Endothelial cell of umbilical vein (primary cell): ENCODE measurements around the gene AK5. TPM values are rescaled to one million over a fixed set of nuclear protein-coding genes. Genes with fewer than 3 reads are reported as not detected.

Source experiments
- BruUV-seq: library from RNA; stranded (reverse); fragments of 400-500 nt; replicated peaks from 2 replicates; lab custom pipeline; 2021; lab: Mats Ljungman, UMichigan
- CTCF ChIA-PET: fragments of 300-600, 350-600 bp; sonication (Branson Sonifier 250); formaldehyde crosslinking; loops from one replicate; lab custom pipeline; 2021; ENCODE audit warnings: antibody characterized with exemption, inconsistent platforms; lab: Charles Lee
- POLR2A ChIA-PET: fragments of 300-600, 350-600 bp; sonication (Branson Sonifier 250); formaldehyde crosslinking; loops from one replicate; lab custom pipeline; 2021; ENCODE audit warnings: antibody characterized with exemption, inconsistent platforms; lab: Charles Lee
- DNase-seq: peaks from one replicate; pipeline ENCODE4 v3.0.0-alpha.2; 2011; ENCODE audit warnings: low read depth, low spot score
- FAIRE-seq: peaks from 2 replicates; lab custom pipeline; 2011; peaks lifted over from hg19 to GRCh38; lab: Jason Lieb, UNC
- H2AFZ ChIP-seq: 2 replicates; pipeline ENCODE4 v1.6.0; 2012; ENCODE audit warnings: low read depth, low read length, control low read depth, inconsistent platforms
- H3K27ac ChIP-seq: 2 replicates; pipeline ENCODE4 v1.5.1; 2011; ENCODE audit warnings: low read depth, mild to moderate bottlenecking, control low read depth, low read length, moderate library complexity; ENCODE audit not compliant: insufficient read depth
- H3K27me3 ChIP-seq, 2 experiments: 2 replicates each; pipeline versions ENCODE4 v1.6.0 to v1.6.1; 2011; ENCODE audit warnings: low read length in 2 of 2, mixed read lengths in 1 of 2; ENCODE audit not compliant: control insufficient read depth in 2 of 2, insufficient read depth in 2 of 2
- H3K36me3 ChIP-seq, 2 experiments: 2 replicates in 1 of 2; 3 replicates in 1 of 2; pipeline ENCODE4 v1.5.1; 2011; ENCODE audit warnings: low read length in 2 of 2, mild to moderate bottlenecking in 1 of 2, moderate library complexity in 1 of 2; ENCODE audit not compliant: control insufficient read depth in 2 of 2, insufficient read depth in 2 of 2; ENCODE audit errors: extremely low read depth in 1 of 2
- H3K4me1 ChIP-seq: 3 replicates; pipeline ENCODE4 v1.5.1; 2011; ENCODE audit warnings: mild to moderate bottlenecking, low read length; ENCODE audit not compliant: control insufficient read depth, insufficient read depth; ENCODE audit errors: extremely low read depth
- H3K4me2 ChIP-seq: 2 replicates; pipeline ENCODE4 v1.6.1; 2011; ENCODE audit warnings: low read length, control low read depth, mixed read lengths; ENCODE audit not compliant: insufficient read depth
- H3K4me3 ChIP-seq, 3 experiments: fragments of 200-600 bp in 1 of 3; sonication (generic), shearing (Covaris generic) in 1 of 3; replicated peaks in 1 of 3; 2 replicates each; pipeline ENCODE4 v1.5.1; 2011 to 2016; ENCODE audit warnings: control low read depth in 3 of 3, low read length in 3 of 3, mild to moderate bottlenecking in 2 of 3, inconsistent platforms in 1 of 3, low read depth in 1 of 3, moderate library complexity in 1 of 3; ENCODE audit not compliant: insufficient read depth in 1 of 3
- H3K79me2 ChIP-seq: 2 replicates; pipeline ENCODE4 v1.6.0; 2012; ENCODE audit warnings: low read length, inconsistent platforms; ENCODE audit not compliant: control insufficient read depth, insufficient read depth
- H3K9ac ChIP-seq: replicated peaks from 2 replicates; pipeline ENCODE3; 2011; ENCODE audit warnings: low read length, control low read depth; ENCODE audit not compliant: insufficient read depth; ENCODE audit errors: extremely low read depth
- H3K9me1 ChIP-seq: replicated peaks from 3 replicates; pipeline ENCODE4 v1.6.0; 2011; ENCODE audit warnings: mild to moderate bottlenecking, low read length; ENCODE audit not compliant: control insufficient read depth, insufficient read depth; ENCODE audit errors: extremely low read depth
- H3K9me3 ChIP-seq: replicated peaks from 2 replicates; pipeline ENCODE4 v1.5.1; 2012; ENCODE audit warnings: low read length, inconsistent platforms; ENCODE audit not compliant: control insufficient read depth, insufficient read depth
- H4K20me1 ChIP-seq: replicated peaks from 2 replicates; pipeline ENCODE3; 2011; ENCODE audit warnings: mild to moderate bottlenecking, low read length; ENCODE audit not compliant: control insufficient read depth, insufficient read depth; ENCODE audit errors: extremely low read depth
- CTCF ChIP-seq, 2 donors: IDR thresholded peaks; 1 replicate in 1 of 2; 2 replicates in 1 of 2; pipeline ENCODE4 v1.5.1; 2011; ENCODE audit warnings: low read length in 2 of 2, mild to moderate bottlenecking in 2 of 2, moderate library complexity in 2 of 2, control low read depth in 1 of 2, inconsistent platforms in 1 of 2, low read depth in 1 of 2; ENCODE audit not compliant: insufficient read depth in 1 of 2; ENCODE audit errors: extremely low read depth in 1 of 2
- EZH2 ChIP-seq: IDR thresholded peaks from 2 replicates; pipeline ENCODE4 v1.6.1; 2012; ENCODE audit warnings: borderline replicate concordance, low read depth, mild to moderate bottlenecking, moderate library complexity, low read length, inconsistent platforms; ENCODE audit not compliant: severe bottlenecking
- FOS ChIP-seq: IDR thresholded peaks from 2 replicates; pipeline ENCODE4 v1.6.1; 2011; ENCODE audit warnings: mild to moderate bottlenecking, low read length, moderate library complexity, borderline replicate concordance; ENCODE audit not compliant: insufficient read depth
- GATA2 ChIP-seq: IDR thresholded peaks from 2 replicates; pipeline ENCODE4 v1.7.0; 2011; ENCODE audit warnings: low read depth, mild to moderate bottlenecking, moderate library complexity, mixed read lengths, low read length; ENCODE audit not compliant: insufficient read length, insufficient read depth
- JUN ChIP-seq: IDR thresholded peaks from 2 replicates; pipeline ENCODE4 v1.6.1; 2011; ENCODE audit warnings: borderline replicate concordance, low read depth; ENCODE audit not compliant: insufficient read length, insufficient read depth
- MYC ChIP-seq: IDR thresholded peaks from one replicate; pipeline ENCODE4 v1.6.1; 2011; ENCODE audit warnings: mild to moderate bottlenecking, low read depth, low read length
- POLR2A ChIP-seq: IDR thresholded peaks from 2 replicates; pipeline ENCODE4 v1.6.1; 2012; ENCODE audit warnings: low read depth, mild to moderate bottlenecking, control low read depth, low read length
- POLR2AphosphoS5 ChIP-seq: IDR thresholded peaks from 2 replicates; pipeline ENCODE4 v1.6.1; 2012; ENCODE audit warnings: low read depth, mild to moderate bottlenecking, control low read depth, low read length, moderate library complexity; ENCODE audit not compliant: insufficient read depth
- dilution Hi-C: fragments of 300-500 bp; cut with MboI; formaldehyde crosslinking; loops from one replicate; pipeline ENCODE4 v1.15.0; 2019; ENCODE audit warnings: low sequenced_read_pairs; ENCODE audit not compliant: extremely low pct_ligation_motif_present
- intact Hi-C: fragments of 100-400 bp; cut with micrococcal nuclease; formaldehyde crosslinking; loops from one replicate; pipeline ENCODE4 v1.10.0; 2022
- polyA plus RNA-seq, 4 experiments: library from polyadenylated mRNA; depleted of rRNA in 3 of 4; stranded (reverse) in 3 of 4; unstranded in 1 of 4; fragments of >200 nt; gene quantifications; 2 replicates each; pipeline versions ENCODE4 v1.2.1 to v1.2.3, GENCODE V29; 2011 to 2012; ENCODE audit warnings: missing spikeins in 1 of 4
- total RNA-seq: library from RNA; stranded (reverse); gene quantifications from 2 replicates; pipeline ENCODE4 v1.2.3, GENCODE V29; 2021
- TF ChIP-seq, protein P1 (sequence below): IDR thresholded peaks from 2 replicates; pipeline ENCODE4 v1.6.1; 2011; ENCODE audit not compliant: insufficient read depth, insufficient read length

AK5 gene
- total and polyA plus RNA-seq, 2 donors (not counting 3 experiments of a cell fraction or from before 2014, with no cell fraction given), result 5.0 to 7.5 TPM

DNA sequence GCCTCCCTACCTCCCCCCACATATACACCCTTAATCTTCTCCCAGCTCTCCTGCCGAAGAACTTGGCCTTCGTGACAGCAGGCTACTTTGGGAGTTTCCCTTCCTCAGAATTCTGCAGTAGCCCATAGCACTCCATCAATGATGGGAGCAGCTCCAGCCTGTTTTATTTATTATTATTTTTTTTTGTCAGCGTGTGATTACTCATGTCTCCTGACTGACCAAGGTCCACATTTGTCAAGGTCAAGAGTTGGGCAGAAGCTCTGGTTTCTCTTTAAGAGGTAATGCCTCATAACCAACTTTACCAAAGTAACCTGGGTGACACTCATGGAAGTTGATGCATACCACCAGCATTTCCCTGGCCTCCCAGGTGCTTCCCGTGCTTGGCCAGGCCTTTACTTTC lies 275.2 kb downstream of the AK5 start:
- no peak overlapping the region for H3K9ac ChIP-seq
- peaks cover 2 to 4% of the 10 kb centered on the region in 2 experiments for H3K36me3 ChIP-seq
- H4K20me1 ChIP-seq, result no peaks in the 10 kb centered on the region
- dilution Hi-C loops (no loop called here), intact Hi-C loops (no loop called here)
- ChIA-PET CTCF (interaction anchor here (1.1 to 2.0 kb wide), 5 partner anchors 9 to 48 kb away, joined by 3 to 12 read pairs (median 4); no protein-coding TSS in a partner anchor), POLR2A (interaction anchor here (1.4 kb wide), 1 partner anchor 126 kb away, joined by 5 read pairs; the partner anchor contains the start of gene ZZZ3)
- DNase-seq, result no peak
- H3K9me1 ChIP-seq, result no peaks in the 10 kb centered on the region
- no peaks in the 10 kb centered on the region for H3K9me3 ChIP-seq
- FAIRE-seq, result no peak
- peaks cover 14% of the 10 kb centered on the region for H3K4me1 ChIP-seq
- no peak overlapping the region for H3K4me3 ChIP-seq
- H2AFZ ChIP-seq, result no peak overlapping the region
- no peak overlapping the region for H3K27ac ChIP-seq
- no peak overlapping the region for H3K4me2 ChIP-seq
- no peaks in the 10 kb centered on the region for H3K27me3 ChIP-seq
- no TSS peak for BruUV-seq
- no peak for TF ChIP-seq FOS
- no peak for TF ChIP-seq EZH2
- TF ChIP-seq POLR2AphosphoS5, result no peak
- H3K79me2 ChIP-seq, result no peaks in the 10 kb centered on the region

GRCh38 chr1:77558591-77559164 lies 276.9 kb downstream of the AK5 start:
- POLR2A ChIA-PET, result no interaction called here
- dilution Hi-C loops (no loop called here), intact Hi-C loops (no loop called here)
- DNase-seq (no peak), FAIRE-seq (no peak)
- CTCF ChIA-PET, result interaction anchor here (1.7 kb wide), 1 partner anchor 15 kb away, joined by 4 read pairs; no protein-coding TSS in a partner anchor
- Histone ChIP-seq H3K4me2 (no peak overlapping the region), H3K4me3 (no peak overlapping the region), H3K9ac (no peak overlapping the region), H3K36me3 (peaks cover 2 to 4% of the 10 kb centered on the region in 2 experiments), H3K27ac (no peak overlapping the region), H3K4me1 (peaks cover 17% of the 10 kb centered on the region), H3K9me3 (no peaks in the 10 kb centered on the region), H3K9me1 (no peaks in the 10 kb centered on the region), H3K27me3 (no peaks in the 10 kb centered on the region), H2AFZ (no peak overlapping the region), H4K20me1 (no peaks in the 10 kb centered on the region), H3K79me2 (no peaks in the 10 kb centered on the region)
- TF ChIP-seq MYC, result no peak
- TF ChIP-seq POLR2A, result no peak
- no peak for TF ChIP-seq POLR2AphosphoS5
- no peak for TF ChIP-seq GATA2
- TF ChIP-seq FOS, result no peak
- TF ChIP-seq, protein P1, sequence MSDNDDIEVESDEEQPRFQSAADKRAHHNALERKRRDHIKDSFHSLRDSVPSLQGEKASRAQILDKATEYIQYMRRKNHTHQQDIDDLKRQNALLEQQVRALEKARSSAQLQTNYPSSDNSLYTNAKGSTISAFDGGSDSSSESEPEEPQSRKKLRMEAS, result no peak
- no peak for TF ChIP-seq CTCF (IDR thresholded peaks at IDR 0.05; ENCODE audit: extremely low read depth in 1 of 2, insufficient read depth in 1 of 2, low read depth in 1 of 2, low read length in 2 of 2)
- TF ChIP-seq JUN, result no peak
- no peak for TF ChIP-seq EZH2
- BruUV-seq, result no TSS peak
